GM18526 (cell line): ENCODE data around the gene PCBP1.

ENCODE experiments used
- POLR2A ChIP-seq: IDR thresholded peaks from 3 replicates; pipeline ENCODE4 v1.6.1; 2011; ENCODE audit not compliant: insufficient read length; ENCODE audit errors: extremely low read depth

The PCBP1 gene

DNA sequence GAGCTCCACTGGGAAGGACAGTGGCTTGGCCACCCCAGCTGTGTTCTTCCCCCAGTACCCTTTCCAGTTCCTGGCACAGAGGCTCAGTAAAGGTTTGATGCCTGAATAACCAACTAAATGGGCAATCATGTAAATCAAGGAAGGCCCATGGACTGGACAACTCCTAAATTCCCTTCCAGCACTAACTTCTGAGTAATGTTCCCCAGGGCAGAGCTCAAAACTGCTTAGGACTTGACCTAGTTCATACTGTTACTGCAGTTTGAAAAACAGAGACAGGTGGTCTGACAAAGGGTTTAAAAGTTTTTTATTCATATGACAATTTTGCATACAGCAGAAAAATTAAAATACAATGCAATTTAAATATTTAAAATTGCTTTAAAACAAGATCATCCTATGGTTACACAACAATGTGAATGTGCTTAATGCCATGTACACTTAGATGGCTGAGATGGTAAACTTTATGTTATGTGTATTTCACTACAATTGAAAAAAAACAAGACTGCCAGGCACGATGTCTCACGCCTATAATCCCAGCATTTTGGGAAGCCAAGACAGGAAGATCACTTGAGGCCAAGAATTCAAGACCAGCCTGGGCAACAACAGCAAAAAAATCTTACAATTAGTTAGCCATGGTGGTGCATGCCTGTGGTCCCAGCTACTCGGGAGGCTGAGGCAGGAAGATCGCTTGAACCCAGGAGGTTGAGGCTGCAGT lies 26.2 kb downstream of the PCBP1 start:
- no peak for TF ChIP-seq POLR2A

- TF ChIP-seq POLR2A = peak; percentile 17
Observed at GRCh38 chr2:70115646-70116442, 28.6 kb downstream of the PCBP1 start.

- no peak for TF ChIP-seq POLR2A
Observed at GRCh38 chr2:70116936-70117552, 29.8 kb downstream of the PCBP1 start.

DNA sequence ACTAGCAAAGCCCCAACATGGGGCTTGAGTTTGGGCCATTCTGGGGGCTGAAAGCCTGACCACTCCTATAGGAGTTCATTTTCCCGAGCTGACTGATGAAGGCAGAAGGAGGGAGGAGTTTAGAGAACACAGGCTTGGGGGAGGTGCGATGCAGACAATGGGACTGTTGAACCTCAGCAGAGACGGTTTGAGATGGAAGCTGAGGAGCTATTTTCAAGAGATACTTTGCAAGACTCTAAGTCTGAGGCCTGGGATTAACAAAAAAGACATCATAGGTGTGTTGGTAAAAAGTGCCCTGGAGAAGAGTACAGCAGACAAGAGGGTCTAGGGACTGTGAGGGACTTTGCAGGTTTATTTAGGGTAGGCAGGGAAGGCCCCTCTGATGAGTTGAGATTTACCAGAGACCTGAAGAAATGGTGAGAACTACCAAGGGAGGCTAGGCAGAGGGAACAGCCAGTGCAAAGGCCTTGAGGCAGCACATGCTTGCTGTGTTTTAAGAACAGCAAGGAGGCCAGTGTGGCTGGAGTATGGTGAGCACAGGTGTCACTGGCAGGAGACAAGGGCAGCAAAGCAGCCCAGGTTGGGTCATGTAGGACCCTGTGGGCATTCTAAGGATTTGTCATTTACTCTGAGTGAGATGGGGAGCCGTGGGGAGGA lies 31.6 kb downstream of the PCBP1 start:
- no peak for TF ChIP-seq POLR2A

GRCh38 chr2:70121627-70122372 lies 34.5 kb downstream of the PCBP1 start:
- TF ChIP-seq POLR2A = no peak

- no peak for TF ChIP-seq POLR2A
Observed at GRCh38 chr2:70122470-70122869, 35.2 kb downstream of the PCBP1 start.

DNA sequence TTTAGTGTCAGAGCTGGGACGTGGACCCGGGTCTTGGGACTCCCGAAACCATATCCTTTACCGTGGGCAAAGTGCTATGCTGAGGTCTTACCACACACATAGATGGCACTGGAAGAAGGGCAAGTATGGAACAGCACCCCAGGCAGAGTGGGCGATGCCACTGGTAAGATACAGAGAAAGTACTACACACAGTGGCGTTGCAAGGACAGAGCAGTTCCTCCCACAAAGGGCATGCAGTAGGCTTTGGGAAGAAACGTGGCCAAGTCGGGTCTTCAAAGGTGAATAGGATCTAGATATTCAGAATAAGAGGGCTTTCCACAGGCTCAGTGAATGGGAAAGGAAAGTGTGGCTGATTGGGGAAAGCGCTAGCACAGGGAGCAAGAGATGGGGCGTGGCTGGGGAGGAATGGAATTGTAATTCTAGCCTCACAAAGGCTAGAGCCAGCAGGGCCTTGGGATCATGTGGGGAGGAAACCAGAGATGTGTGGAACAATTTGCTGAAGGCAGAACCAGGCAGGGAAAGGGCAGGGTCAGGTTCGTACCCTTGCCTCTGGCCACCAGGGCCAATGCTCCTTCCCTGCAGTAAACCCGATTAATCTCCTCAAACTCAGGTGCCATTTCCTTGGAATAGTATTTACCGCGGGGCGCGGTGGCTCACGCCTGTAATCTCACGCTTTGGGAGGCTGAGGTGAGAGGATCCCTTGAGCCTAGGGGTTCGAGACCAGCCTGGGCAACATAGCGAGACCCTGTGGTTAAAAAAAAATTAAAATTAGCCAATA lies 36.0 kb downstream of the PCBP1 start:
- TF ChIP-seq POLR2A = no peak

GRCh38 chr2:70123829-70124116 lies 36.5 kb downstream of the PCBP1 start:
- TF ChIP-seq POLR2A = no peak

- peak; percentile 46 for TF ChIP-seq POLR2A
Observed at GRCh38 chr2:70124983-70125480, 37.8 kb downstream of the PCBP1 start.

GRCh38 chr2:70125498-70125898 lies 38.2 kb downstream of the PCBP1 start:
- no peak for TF ChIP-seq POLR2A

GRCh38 chr2:70126413-70126812 lies 39.1 kb downstream of the PCBP1 start:
- no peak for TF ChIP-seq POLR2A

DNA sequence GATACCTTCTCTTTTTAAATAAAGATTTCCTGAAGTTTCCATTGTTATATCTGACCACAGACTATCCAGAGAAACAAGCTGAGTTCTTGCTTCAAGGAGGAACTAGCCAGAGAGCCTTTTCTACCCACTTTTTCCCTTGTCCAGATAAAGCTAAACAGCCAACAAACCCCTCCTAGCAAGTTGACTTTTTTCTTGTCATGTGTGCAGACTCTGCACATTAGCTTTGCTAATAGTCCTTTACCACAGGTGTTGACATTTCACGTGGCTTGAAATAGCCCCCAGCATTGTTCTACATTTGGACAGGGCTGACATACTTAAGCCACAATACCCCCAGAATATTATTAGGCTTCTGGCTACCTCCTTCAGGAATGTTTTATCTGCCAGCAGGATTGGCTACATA lies 40.7 kb downstream of the PCBP1 start:
- TF ChIP-seq POLR2A = no peak

DNA sequence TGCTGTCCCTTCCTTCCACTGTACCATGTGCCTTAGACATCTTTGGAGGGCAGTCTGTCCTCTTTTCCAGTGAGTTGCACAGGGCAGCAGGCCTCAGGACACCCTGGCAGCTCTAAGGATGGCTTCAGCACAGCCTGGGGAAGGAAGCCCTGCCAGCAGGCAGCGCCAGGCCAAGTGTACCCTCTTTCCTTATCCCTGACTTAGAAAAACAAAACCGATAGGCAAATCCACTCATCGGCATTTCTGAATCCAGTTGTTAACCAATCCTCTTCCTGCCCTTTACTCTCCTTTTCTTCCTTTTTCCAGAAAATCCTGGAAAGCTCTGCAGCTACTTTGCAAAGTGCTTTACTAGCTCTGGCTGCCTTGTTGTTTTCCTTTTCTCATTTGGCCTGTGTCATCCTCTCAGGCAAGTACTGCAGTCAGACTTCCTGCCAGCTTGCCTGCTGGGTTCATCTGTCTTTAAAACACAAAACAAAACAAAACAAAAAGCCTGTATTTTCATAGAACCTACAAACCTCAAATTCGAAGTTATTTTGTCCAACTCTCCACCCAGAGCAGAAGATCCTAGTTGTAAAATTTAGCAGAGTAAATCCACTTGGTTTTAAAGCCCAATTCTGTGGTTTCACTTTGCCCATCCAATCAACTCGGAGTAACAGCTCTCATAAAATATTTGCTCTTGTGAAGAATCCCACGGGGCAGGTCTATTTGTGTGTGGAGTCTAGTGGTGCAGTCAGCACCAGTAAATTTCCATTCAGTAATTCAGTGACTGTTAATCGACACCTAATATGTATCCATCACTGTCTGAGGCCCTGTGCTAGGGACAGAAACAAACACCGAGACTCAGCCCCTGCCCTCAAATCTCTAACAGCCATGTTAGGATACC lies 45.2 kb downstream of the PCBP1 start:
- TF ChIP-seq POLR2A = peak; percentile 46
